ENCODE data around the gene ZSWIM7.

ZSWIM7 gene, protein sequence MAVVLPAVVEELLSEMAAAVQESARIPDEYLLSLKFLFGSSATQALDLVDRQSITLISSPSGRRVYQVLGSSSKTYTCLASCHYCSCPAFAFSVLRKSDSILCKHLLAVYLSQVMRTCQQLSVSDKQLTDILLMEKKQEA

GRCh38 chr17:15999141-15999973 lies at the start of gene ZSWIM7, which contains the start of gene TTC19:
TSS of gene ZSWIM7 (minus strand) at chr17:15999704. CDS start at chr17:15999594, 110 bp downstream.
TSS of gene TTC19 (plus strand) at chr17:15999824. CDS start at chr17:15999849, 25 bp downstream.
- in situ Hi-C loops (cut with MboI; ENCODE audit: low sequenced_read_pairs) = no loop called here

DNA sequence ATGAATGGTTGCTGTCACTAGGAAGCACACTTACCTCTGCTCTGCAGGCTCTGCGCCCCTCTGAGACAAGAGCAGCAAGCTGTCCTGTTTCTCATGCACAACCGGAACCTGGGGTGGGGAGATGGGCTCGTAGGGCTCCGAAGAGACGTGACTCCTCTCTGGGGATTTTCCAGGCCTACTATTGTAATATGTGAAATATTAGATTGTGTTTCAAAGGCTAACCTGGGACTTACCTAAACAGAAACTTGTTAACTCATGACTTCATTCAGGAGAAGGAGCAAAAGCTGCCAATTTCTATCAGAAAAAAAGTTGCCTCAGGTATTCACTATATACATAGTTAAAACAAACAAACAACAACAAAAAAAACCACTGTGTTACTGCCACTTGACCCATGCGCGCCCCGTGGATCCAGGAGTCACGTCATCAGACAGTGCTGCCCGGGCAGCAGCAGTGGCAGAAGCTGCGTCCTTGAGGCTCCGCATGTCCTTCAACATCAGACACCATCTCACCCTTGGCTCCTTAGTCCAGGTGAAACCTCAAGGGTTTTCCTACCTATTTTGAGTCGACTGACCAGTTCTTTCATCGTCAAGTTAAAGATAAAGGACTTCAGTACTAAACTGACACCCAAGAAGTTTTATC lies 49.4 kb upstream of the ZSWIM7 start:
- in situ Hi-C loops (cut with MboI; ENCODE audit: low sequenced_read_pairs) = no loop called here

DNA sequence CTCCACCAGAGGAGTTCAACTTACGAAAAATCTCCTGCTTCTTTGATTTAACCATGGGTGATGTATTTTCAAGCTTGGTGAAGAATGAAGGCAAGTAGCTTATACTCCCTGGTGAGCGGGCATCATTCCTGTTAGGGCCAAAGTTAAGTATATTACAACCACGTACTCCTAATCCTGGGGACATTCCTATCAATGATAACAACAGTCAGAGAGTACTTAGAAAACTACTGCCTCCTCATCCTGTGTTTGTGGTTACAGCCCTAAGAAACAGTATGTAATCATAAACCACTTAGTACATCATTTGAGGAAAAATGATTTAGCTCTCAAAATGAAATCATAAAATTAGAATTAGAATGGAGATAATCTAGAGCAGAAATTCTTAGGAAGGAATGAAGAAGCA lies 47.5 kb upstream of the ZSWIM7 start:
- in situ Hi-C loops (cut with MboI; ENCODE audit: low sequenced_read_pairs) = no loop called here

- in situ Hi-C loops (cut with MboI; ENCODE audit: low sequenced_read_pairs) = no loop called here
Measured at GRCh38 chr17:16044487-16044886, 45.0 kb upstream of the ZSWIM7 start.

DNA sequence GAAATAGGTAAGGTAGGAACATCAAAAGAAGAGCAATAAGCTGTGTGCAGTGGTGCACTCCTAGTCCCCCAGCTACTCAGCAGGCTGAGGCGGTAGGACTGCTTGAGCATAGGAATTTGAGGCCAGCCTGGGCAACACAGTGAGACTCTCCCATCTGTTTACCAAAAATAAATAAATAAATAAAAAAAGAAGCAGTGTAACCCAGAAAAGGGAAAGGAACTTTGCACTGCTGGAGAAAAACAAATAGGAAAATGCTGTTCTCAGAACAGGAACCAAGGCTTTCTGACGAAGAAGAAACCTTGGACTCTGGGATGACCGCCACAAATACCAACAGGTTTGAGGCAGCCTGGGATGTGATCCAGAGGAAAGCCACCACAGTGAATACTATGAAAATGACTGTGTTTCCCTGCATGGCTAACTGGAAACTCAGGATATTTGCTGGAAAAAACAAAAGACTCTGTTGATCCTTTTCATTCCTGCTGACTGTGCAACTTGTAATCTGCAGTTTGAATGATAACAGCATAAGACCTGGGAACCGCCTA lies 41.3 kb upstream of the ZSWIM7 start:
- in situ Hi-C loops (cut with MboI; ENCODE audit: low sequenced_read_pairs) = no loop called here

DNA sequence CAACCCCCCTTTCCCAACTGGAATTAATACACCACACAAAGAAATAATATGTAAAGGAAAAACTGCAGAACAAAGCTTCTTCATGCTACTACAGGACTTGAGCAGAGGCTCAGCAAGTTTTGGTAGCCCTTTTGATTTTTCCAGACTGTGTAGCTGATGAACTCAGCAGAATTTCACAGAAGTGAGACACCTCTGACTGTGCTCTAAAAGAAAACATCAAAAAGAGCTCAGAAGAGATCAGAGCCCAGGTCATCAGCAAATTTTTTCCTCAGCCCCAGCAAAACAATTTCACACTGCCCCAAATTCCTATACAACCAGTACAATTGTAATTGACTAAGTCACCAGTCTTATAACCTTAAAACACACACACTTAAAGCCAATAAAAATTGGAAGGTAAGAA lies 38.1 kb upstream of the ZSWIM7 start:
- in situ Hi-C loops (cut with MboI; ENCODE audit: low sequenced_read_pairs) = no loop called here

DNA sequence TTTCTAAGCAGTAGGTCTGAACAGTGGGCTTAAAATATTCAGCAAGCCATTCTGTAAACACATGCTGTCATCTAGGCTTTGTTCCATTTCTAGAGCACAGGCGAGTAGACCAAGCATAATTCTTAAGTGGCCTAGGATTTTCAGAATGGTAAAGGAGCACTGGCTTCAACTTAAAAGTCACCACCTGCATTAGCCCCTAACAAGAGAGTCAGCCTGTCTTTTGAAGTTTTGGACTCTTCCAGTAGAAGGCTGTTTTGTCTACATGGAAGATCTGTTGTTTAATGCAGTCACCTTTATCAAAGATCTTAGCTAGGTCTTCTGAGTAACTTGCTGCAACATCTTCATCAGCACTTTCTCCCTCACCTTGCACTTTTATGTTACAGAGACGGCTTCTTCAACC lies 36.8 kb upstream of the ZSWIM7 start:
- in situ Hi-C loops (cut with MboI; ENCODE audit: low sequenced_read_pairs) = no loop called here

GRCh38 chr17:16033729-16034349 lies 34.3 kb upstream of the ZSWIM7 start:
- in situ Hi-C loops (cut with MboI; ENCODE audit: low sequenced_read_pairs) = no loop called here

GRCh38 chr17:16027708-16028584 lies 28.4 kb upstream of the ZSWIM7 start:
- in situ Hi-C loops (cut with MboI; ENCODE audit: low sequenced_read_pairs) = no loop called here

GRCh38 chr17:16026895-16027294 lies 27.4 kb upstream of the ZSWIM7 start:
- in situ Hi-C loops (cut with MboI; ENCODE audit: low sequenced_read_pairs) = no loop called here

- in situ Hi-C loops (cut with MboI; ENCODE audit: low sequenced_read_pairs) = no loop called here
Measured at GRCh38 chr17:16025202-16025601, 25.7 kb upstream of the ZSWIM7 start.

DNA sequence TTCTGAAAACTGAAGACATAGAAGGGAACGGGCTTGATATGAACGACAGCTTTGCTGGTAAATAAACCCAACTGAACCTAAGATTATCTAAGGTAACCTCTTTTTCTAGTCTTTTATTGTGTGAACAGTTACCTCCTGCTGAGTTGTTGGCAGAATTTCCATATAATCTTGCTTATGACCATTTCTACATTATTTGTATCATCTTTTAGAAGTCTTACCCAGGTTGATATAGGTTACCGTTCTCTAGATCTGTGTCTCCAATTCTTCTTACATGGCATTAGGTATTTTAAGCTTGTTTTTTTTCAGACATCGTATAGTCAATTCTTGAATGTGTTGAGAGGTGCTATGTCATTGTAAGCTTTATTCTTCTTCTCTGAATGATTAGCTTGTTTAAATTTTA lies 24.4 kb upstream of the ZSWIM7 start:
- in situ Hi-C loops (cut with MboI; ENCODE audit: low sequenced_read_pairs) = no loop called here

DNA sequence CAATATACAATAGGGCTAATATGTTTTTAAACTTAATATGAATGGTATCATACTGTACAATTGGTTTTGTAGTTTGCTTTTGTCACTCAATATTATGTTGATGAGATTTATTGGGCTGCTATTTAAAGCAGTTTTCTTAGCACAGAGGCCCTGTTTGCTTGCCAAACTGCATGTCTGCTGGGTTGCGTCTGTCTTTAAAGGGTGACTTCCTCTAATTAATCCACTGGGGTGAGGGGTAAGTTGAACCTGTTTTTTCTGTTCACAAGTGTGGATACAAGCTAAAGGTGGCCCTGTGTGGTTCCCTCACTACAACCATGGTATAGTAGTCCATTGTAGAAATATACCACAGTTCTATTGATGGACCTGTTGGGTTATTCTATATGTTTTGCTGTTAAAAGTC lies 19.8 kb upstream of the ZSWIM7 start:
- in situ Hi-C loops (cut with MboI; ENCODE audit: low sequenced_read_pairs) = no loop called here

- in situ Hi-C loops (cut with MboI; ENCODE audit: low sequenced_read_pairs) = no loop called here
Measured at GRCh38 chr17:16013943-16014407, 14.5 kb upstream of the ZSWIM7 start.

DNA sequence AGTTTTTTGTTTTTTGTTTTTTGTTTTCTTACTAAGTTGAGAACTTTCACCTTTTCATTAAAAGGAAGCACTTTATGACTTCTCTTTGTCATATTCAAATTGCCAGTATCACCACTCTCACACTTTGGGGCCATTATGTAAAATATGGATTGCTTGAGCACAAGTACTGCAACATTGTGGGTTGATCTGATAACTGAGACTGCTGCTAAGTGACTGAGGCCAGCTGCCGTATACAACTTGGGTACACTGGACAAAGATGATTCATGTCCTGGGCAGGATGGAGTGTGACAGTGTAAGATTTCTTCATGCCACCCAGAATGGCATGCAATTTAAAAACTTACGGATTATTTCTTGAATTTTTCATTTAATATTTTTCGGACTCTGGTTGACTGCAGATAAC lies 7.9 kb upstream of the ZSWIM7 start:
- in situ Hi-C loops (cut with MboI; ENCODE audit: low sequenced_read_pairs) = no loop called here

GRCh38 chr17:16005636-16006035 lies 6.1 kb upstream of the ZSWIM7 start:
- in situ Hi-C loops (cut with MboI; ENCODE audit: low sequenced_read_pairs) = no loop called here

DNA sequence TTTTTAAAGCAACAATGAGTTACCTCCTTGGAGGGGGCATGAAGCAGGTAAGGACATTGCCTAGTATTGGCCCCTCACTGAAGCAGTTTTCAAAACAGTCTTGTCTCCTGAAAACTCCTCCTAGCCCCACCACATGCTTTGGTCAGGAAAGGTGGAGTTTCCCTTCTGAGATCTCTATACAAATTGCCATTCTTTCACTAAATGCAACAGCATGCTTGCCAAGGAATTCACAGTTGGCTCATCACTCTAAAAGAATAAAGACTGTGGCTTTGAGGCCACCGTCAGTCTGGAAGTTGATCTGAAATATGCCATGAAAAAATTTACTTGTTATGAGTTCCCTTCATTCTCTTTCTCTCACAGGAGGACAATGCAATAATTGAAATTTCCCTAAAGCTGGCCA lies 4.3 kb upstream of the ZSWIM7 start:
- in situ Hi-C loops (cut with MboI; ENCODE audit: low sequenced_read_pairs) = no loop called here

GRCh38 chr17:16002708-16003260 lies 3.3 kb upstream of the ZSWIM7 start:
- in situ Hi-C loops (cut with MboI; ENCODE audit: low sequenced_read_pairs) = no loop called here

GRCh38 chr17:16001226-16001897 lies 1.9 kb upstream of the ZSWIM7 start:
- in situ Hi-C loops (cut with MboI; ENCODE audit: low sequenced_read_pairs) = no loop called here

All from hTERT RPE-1 (cell line).